Measurements from ENCODE around the gene CBL.
"Not testable (repeated sequence)": the region's sequence is repeated elsewhere in the genome, so short reads cannot be mapped to it uniquely, and the experiment has no call there.

The CBL gene

DNA sequence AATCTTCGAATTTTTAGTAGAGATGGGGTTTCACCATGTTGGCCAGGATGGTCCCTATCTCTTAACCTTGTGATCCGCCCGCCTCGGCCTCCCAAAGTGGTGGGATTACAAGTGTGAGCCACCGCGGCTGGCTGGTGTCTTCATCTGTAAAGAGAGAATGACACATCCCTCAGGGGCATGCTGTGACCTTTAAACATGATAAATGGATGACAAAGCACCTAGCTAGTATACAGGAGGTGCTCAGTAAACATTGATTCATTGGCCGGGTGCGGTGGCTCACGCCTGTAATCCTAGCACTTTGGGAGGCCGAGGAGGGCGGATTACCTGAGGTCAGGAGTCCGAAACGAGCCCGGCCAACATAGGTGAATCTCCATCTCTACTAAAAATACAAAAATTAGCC lies 14.9 kb upstream of the CBL start:
- not testable (repeated sequence) for H3K4me1 ChIP-seq (ENCODE audit: insufficient read depth, low read length); H3K9me3 ChIP-seq (ENCODE audit: control insufficient read depth, insufficient read depth, low read length); H3K36me3 ChIP-seq (ENCODE audit: insufficient read depth, low read length); H3K9ac ChIP-seq (ENCODE audit: low read depth, low read length)

DNA sequence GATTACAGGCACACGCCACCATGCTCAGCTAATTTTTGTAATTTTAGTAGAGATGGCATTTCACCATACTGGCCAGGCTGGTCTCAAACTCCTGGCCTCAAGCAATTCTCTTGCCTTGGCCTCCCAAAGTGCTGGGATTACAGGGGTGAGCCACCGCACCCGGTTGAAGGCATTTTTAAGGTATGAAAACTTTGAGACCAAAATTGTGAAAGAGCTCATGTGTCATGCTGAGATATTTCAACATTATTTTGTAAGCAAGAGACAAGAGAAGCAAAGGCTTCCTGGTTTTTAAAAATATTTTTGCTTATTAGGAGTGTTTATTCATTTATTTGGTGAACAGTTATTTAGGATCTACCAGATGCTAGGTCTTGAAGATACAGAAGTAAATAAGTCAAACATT lies 14.0 kb upstream of the CBL start:
- H3K36me3 ChIP-seq (ENCODE audit: insufficient read depth, low read length): no peaks in the 10 kb centered on the region
- peaks cover 3% of the 10 kb centered on the region; the same call in 1 of the 2 replicates for H3K4me1 ChIP-seq (ENCODE audit: insufficient read depth, low read length)

DNA sequence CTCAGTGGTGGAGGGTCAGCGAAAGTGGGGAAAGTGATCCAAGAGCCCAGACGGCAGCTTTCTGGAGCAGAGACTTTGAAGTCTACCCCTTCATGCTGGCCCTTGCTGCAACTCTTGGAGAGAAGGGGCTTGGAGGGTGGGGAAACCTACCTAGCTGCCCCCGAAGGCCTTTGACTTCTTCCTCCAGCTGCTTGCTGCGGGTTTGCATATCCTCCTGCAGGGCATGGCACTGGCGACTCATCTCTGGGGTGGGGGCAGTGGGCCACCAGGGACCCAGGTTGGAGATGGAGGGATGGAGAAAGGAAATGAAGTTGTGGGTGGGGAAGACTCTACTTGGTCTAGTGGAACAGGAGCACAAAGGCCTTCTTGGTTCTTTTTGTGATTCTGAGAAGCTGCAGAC lies 13.1 kb upstream of the CBL start:
- H3K36me3 ChIP-seq (ENCODE audit: insufficient read depth, low read length): no peaks in the 10 kb centered on the region
- no peak overlapping the region for H3K9ac ChIP-seq (ENCODE audit: low read depth, low read length)
- H3K4me1 ChIP-seq (ENCODE audit: insufficient read depth, low read length): peaks cover 3% of the 10 kb centered on the region; the same call in 1 of the 2 replicates
- H3K9me3 ChIP-seq (ENCODE audit: control insufficient read depth, insufficient read depth, low read length): no peaks in the 10 kb centered on the region

More for the DNA sequence above, 14.0 kb upstream of the CBL start:
- no peaks in the 10 kb centered on the region for H3K9me3 ChIP-seq (ENCODE audit: control insufficient read depth, insufficient read depth, low read length)
- no peak overlapping the region for H3K9ac ChIP-seq (ENCODE audit: low read depth, low read length)

DNA sequence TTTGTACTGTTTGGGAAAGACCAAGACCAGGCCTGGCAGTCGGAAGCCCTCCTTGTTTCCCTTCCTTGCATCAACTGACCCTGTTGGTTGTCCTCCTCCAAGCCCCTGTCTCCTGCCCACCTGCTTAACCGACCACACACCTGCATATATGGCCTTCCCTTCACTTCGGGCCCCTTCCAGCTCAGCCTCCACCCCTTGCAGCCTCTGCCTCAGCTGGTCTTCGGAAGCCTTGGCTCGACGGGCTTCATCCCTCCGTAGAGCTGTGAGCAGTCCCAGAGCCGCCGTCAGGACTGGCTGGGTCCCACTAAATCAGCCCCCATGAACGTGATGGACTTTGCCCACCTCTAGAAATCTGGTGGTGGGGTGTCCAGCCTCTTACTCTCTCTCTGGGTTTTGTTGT lies 12.5 kb upstream of the CBL start:
- peaks cover 3% of the 10 kb centered on the region; the same call in 1 of the 2 replicates for H3K4me1 ChIP-seq (ENCODE audit: insufficient read depth, low read length)

DNA sequence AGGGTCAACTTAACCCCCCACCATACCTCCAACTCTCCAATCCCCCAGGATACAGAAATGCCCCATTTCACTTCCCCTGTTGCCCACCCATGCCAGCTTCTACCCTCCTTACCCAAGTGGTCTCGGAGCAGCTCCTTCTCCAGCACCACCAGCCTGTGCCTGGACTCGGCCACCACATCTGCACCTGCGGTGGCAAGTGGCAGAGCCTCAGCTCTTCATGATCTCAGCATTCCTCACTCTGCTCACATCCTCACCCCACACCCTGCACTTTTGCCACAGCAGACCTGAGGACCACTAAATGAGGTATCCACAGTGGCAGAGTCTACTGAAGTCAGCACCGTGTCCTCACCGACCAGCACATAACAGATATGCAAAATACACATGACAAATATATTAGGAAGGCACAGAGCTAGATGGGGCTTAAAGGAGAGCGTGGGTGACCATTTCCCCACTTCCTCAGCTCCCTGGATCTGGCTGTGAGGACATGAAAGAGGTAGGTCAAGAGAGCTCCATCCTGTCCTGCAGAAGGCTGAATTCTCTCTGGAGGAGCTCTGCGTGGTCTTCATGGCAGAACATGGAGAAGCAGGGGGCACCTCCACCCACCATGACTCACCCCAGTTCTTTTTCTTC lies 11.2 kb upstream of the CBL start:
- no peak overlapping the region for H3K9ac ChIP-seq (ENCODE audit: low read depth, low read length)
- peaks cover 3% of the 10 kb centered on the region; the same call in 1 of the 2 replicates for H3K4me1 ChIP-seq (ENCODE audit: insufficient read depth, low read length)

More for the DNA sequence above, 12.5 kb upstream of the CBL start:
- no peaks in the 10 kb centered on the region for H3K9me3 ChIP-seq (ENCODE audit: control insufficient read depth, insufficient read depth, low read length)
- no peaks in the 10 kb centered on the region for H3K36me3 ChIP-seq (ENCODE audit: insufficient read depth, low read length)
- no peak overlapping the region for H3K9ac ChIP-seq (ENCODE audit: low read depth, low read length)

DNA sequence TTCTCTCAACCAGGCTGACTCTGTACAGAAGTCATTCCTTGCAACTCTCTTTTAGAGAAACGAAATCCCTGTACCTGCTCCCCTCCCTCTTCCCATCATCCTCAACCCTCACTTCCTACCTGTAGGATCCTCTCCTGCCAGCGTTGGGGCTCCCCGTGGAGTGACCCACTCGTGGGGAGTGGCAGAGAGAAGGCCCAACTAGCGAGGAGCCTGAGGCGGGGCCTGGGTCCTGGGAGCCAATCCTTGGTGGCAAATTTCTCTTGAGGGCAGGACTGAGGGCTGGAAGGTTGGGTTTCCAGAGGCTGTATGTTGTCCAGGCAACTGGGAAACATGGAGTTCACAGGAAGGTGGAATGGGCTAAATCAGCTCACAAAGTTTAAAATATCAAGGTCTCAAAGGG lies 10.5 kb upstream of the CBL start:
- peaks cover 3% of the 10 kb centered on the region; the same call in 1 of the 2 replicates for H3K4me1 ChIP-seq (ENCODE audit: insufficient read depth, low read length)
- no peaks in the 10 kb centered on the region for H3K36me3 ChIP-seq (ENCODE audit: insufficient read depth, low read length)
- H3K9ac ChIP-seq (ENCODE audit: low read depth, low read length): peak overlapping the region; percentile 14; the same call in 1 of the 2 replicates
- no peaks in the 10 kb centered on the region for H3K9me3 ChIP-seq (ENCODE audit: control insufficient read depth, insufficient read depth, low read length)

More for the DNA sequence above, 11.2 kb upstream of the CBL start:
- Histone ChIP-seq H3K36me3 (ENCODE audit: insufficient read depth, low read length) (no peaks in the 10 kb centered on the region), H3K9me3 (ENCODE audit: control insufficient read depth, insufficient read depth, low read length) (no peaks in the 10 kb centered on the region)

DNA sequence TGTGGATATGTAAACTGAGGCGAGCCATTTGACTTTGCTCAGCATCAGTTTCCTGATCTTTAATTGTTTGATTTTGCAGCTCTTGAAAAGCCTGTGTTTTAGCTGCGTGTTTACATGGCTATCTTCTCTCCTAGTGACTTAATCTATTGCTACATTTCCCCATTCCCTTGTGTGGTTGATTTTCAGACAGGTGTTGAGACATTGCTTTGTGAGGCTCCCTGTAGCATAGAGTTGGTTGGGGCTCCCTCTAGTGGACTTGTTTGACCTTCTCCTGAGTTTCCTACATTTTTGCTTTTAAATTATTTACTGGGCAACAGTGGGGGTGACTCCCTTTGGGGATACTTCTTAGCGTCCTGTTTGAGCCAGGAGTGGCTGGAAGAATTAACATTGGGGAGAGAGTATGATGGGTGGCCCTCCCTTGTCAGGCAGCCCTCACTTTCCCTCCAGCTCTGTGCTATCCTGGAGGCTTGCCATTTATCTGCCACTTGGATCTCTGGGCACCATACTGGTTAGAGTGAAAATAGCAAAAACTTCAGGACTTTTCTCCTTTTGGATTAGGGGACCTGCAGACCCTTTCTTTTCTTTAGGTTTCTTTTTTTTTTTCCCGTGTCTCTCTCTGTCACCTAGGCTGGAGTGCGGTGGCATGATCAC lies 9.2 kb upstream of the CBL start:
- no peak overlapping the region for H3K9ac ChIP-seq (ENCODE audit: low read depth, low read length)
- H3K4me1 ChIP-seq (ENCODE audit: insufficient read depth, low read length): peaks cover 3% of the 10 kb centered on the region; the same call in 1 of the 2 replicates
- H3K36me3 ChIP-seq (ENCODE audit: insufficient read depth, low read length): no peaks in the 10 kb centered on the region
- H3K9me3 ChIP-seq (ENCODE audit: control insufficient read depth, insufficient read depth, low read length): no peaks in the 10 kb centered on the region

DNA sequence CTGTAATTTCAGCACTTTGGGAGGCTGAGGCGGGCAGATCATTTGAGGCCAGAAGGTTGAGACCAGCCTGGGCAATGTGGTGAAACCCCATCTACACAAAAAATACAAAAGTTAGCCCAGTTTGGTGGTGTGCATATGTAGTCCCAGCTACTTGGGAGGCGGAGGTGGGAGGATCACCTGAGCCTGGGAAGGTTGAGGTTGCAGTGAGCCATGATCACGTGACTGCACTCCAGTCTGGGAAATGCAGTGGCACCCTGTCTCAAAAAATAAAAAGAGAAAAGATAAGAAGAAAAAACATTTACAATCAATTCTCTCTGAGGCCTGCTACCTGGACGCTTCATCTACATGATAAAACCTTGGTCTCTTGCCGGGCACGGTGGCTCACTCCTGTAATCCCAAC lies 7.2 kb upstream of the CBL start:
- Histone ChIP-seq H3K4me1 (ENCODE audit: insufficient read depth, low read length) (no peaks in the 10 kb centered on the region; the same call in 1 of the 2 replicates), H3K9me3 (ENCODE audit: control insufficient read depth, insufficient read depth, low read length) (no peaks in the 10 kb centered on the region), H3K9ac (ENCODE audit: low read depth, low read length) (no peak overlapping the region), H3K36me3 (ENCODE audit: insufficient read depth, low read length) (no peaks in the 10 kb centered on the region)

DNA sequence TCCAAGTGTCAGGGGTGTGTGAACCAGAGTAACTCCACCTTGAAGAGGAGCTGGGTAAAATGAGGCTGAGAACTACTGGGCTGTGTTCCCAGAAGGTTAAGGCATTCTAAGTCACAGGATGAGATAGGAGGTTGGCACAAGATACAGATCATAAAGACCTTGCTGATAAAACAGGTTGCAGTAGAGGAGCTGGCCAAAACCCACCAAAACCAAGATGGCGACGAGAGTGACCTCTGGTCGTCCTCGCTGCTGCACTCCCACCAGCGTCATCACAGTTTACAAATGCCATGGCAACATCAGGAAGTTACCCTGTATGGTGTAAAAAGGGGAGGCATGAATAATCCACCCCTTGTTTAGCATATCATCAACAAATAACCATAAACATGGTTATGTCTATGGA lies 4.9 kb upstream of the CBL start:
- H3K9me3 ChIP-seq (ENCODE audit: control insufficient read depth, insufficient read depth, low read length); H3K36me3 ChIP-seq (ENCODE audit: insufficient read depth, low read length); H3K9ac ChIP-seq (ENCODE audit: low read depth, low read length); H3K4me1 ChIP-seq (ENCODE audit: insufficient read depth, low read length): not testable (repeated sequence)

DNA sequence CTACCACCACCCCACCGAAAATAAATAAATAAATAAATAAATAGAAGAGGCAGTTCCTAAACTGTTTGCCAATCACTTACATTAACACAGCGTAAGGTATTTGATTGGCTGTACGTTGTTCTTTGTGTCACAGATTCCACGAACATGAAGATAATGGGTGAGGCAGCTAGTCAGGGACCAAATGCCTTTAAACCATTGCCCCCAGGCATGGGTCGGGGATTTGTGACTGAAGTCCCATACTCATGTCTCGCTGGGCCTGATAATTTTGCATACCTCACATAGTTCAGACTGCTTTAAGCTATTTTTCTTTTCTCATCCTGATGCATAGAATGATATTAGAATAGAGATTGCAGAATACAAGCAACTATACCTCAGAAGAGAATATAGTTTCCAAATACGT lies 3.6 kb upstream of the CBL start:
- Histone ChIP-seq H3K9me3 (ENCODE audit: control insufficient read depth, insufficient read depth, low read length) (no peaks in the 10 kb centered on the region), H3K9ac (ENCODE audit: low read depth, low read length) (no peak overlapping the region), H3K4me1 (ENCODE audit: insufficient read depth, low read length) (no peaks in the 10 kb centered on the region), H3K36me3 (ENCODE audit: insufficient read depth, low read length) (no peaks in the 10 kb centered on the region)

DNA sequence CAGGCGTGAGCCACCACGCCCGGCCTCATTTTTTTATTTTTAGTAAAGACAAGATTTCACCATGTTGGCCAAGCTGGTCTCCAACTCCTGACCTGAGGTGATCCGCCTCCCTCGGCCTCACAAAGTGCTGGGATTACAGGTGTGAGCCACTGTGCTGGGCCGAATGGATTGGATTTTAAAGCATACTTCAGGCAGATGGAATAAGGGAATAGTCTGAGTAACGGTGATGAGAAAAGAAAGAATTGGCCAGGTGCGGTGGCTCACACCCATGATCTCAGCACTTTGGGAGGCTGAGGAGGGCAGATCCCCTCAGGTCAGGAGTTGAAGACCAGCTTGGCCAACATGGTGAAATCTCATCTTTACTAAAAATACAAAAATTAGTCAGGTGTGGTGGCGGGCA lies 2.1 kb upstream of the CBL start:
- Histone ChIP-seq H3K9me3 (ENCODE audit: control insufficient read depth, insufficient read depth, low read length) (no peaks in the 10 kb centered on the region), H3K9ac (ENCODE audit: low read depth, low read length) (no peak overlapping the region), H3K36me3 (ENCODE audit: insufficient read depth, low read length) (no peaks in the 10 kb centered on the region), H3K4me1 (ENCODE audit: insufficient read depth, low read length) (no peaks in the 10 kb centered on the region; the same call in 1 of the 2 replicates)

DNA sequence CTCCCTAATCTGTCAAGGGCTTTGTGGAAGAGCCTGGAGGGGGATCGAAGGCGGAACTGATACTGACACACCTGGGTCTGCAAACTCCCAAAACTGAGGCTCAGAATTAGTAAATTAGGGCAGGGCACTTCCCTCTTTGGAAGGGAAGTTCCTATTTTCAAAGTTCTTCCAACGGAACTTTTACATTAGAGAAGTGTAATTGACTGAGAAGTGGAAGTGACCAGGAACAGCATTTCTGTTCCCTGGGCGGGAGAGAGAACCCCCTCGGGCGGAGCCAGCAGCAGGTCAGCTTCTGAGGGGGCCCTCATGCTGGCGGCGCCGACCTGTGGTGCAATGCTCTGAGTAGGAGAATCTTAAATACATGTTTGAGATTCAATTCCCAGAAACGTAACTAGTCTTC lies 1.1 kb upstream of the CBL start:
- no peaks in the 10 kb centered on the region for H3K9me3 ChIP-seq (ENCODE audit: control insufficient read depth, insufficient read depth, low read length)
- peaks cover 4% of the 10 kb centered on the region for H3K4me1 ChIP-seq (ENCODE audit: insufficient read depth, low read length)
- H3K36me3 ChIP-seq (ENCODE audit: insufficient read depth, low read length): no peaks in the 10 kb centered on the region
- peak overlapping the region; percentile 95; the same call in 1 of the 2 replicates for H3K9ac ChIP-seq (ENCODE audit: low read depth, low read length)

DNA sequence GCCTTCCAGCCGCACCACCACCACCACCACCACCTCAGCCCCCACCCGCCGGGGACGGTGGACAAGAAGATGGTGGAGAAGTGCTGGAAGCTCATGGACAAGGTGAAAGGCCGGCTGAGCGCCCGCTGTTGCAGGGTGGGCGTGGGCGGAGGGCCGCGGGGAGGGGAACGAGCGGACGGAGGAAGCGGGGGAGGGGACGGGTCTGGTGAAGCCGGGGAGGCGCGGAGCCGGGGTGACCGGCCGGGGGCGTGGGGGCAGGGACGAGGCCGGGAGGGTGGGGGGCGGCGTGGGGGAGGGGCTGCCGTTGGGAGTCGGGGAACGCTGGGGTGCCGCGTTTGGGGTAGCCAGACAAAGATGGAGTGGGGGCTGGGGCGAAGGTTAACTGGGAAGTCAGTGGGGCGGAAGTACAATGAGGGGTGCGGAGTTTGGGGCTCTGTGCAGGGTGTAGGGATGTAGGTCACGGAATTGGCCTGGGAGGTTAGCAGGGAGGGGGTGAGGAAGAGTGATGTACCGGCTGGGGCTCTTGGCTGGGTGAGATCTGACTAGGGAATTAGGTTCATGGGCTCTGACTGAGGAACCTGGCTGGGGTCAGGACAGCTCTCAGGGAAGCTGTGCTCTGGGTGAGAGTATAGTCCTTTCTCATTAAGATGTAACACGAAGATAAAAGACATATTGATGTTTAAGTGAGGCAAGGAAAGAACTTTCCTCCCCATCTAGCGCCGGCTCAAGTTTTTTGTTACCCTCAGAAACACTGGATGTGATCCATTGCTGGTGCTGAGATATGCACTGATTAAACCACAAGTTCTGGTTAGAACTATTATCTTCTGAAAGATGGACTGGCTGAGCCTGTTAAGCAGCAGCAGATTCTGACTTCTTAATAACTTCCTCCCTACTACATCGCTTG lies 624 bp downstream of the CBL start:
- Histone ChIP-seq H3K4me1 (ENCODE audit: insufficient read depth, low read length) (peaks cover 5% of the 10 kb centered on the region), H3K36me3 (ENCODE audit: insufficient read depth, low read length) (no peaks in the 10 kb centered on the region), H3K9ac (ENCODE audit: low read depth, low read length) (peak overlapping the region; percentile 95), H3K9me3 (ENCODE audit: control insufficient read depth, insufficient read depth, low read length) (no peaks in the 10 kb centered on the region)

DNA sequence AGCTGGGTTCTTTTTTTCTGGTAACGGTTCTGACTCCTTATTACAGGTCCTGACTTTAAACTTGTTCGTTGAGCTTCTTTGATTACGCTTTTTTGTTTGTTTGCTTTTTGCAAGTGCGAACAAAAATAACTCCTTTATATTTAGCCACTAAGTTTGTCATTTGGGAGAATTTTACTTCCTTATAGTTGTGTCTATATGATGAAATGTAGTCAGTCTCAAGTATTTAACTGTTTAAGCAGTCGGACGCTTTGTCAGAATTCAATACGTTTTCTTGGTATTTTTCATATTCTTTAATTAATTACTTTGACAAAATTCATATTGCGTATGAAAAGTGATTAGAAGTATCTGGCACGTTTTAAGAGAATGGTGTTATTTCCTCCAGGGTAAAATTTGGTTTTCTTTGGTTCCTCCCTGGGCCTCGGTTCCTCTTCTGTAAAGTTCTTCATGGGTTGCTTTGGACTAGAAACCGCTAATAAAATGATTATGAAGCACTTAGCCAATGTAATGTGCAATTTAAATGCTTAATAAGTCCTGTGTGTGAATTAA lies 1.3 kb downstream of the CBL start:
- Histone ChIP-seq H3K4me1 (ENCODE audit: insufficient read depth, low read length) (peaks cover 5% of the 10 kb centered on the region), H3K9ac (ENCODE audit: low read depth, low read length) (peak overlapping the region; percentile 80), H3K36me3 (ENCODE audit: insufficient read depth, low read length) (no peaks in the 10 kb centered on the region), H3K9me3 (ENCODE audit: control insufficient read depth, insufficient read depth, low read length) (no peaks in the 10 kb centered on the region)
